Right lobe of liver (tissue), 4 donors: ENCODE data around the gene DDX49.

Experiments
- CTCF ChIP-seq, 4 donors: fragments of 200-600 bp in 3 of 4; fragments of 450-650 bp in 1 of 4; IDR thresholded peaks; one replicate each; pipeline versions ENCODE4 v1.5.1 to v1.8.0; 2016 to 2022; ENCODE audit warnings: antibody characterized with exemption in 4 of 4, mild to moderate bottlenecking in 2 of 4
- POLR2A ChIP-seq: fragments of 450-650 bp; IDR thresholded peaks from one replicate; pipeline ENCODE4 v1.6.1; 2017; ENCODE audit warnings: antibody characterized with exemption, mild to moderate bottlenecking
- donor health status: DM: no; HTN: no; CAD: no.
- donor health status: DM: no; HTN: no; CAD: no.
- donor health status: DM: no; HTN: yes; CAD: no.

- no peak for TF ChIP-seq POLR2A
- TF ChIP-seq CTCF (IDR thresholded peaks at IDR 0.05), result no peak
These were observed 13.8 kb downstream of the DDX49 start for GRCh38 chr19:18933297-18933696.
